ENCODE measurements around the gene GALNT17. TPM values are rescaled to one million over a fixed set of nuclear protein-coding genes. Genes with fewer than 3 reads are reported as not detected.

The GALNT17 gene
- total RNA-seq, 1 donor from 2014 or later, result 2.7 TPM

DNA sequence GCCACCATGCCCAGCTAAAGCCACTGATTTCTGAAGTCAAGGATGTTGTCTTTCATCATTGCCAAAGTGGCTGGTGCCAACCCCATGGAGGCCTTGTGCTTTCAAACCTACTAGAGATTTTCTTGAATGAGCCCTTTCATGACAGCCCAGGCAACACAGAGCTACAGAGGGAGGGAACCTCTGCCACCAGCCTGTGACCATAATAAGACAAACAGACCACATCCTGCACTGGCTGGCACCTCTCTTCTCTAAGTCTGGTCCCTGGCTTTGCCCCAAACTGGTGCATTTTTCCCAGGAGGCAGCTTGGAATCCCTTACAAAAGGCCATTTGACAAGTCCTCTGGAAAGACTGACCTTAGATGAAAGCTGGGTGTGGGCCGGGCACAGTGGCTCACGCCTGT lies 348.8 kb downstream of the GALNT17 start:
- Mint-ChIP-seq H3K27me3 (ENCODE audit: low read depth) (no peaks in the 10 kb centered on the region), H3K9me3 (no peaks in the 10 kb centered on the region), H3K4me1 (no peaks in the 10 kb centered on the region), H3K36me3 (no peaks in the 10 kb centered on the region), H3K27ac (no peak overlapping the region), H3K4me3 (no peak overlapping the region)
- TF ChIP-seq, protein P1, sequence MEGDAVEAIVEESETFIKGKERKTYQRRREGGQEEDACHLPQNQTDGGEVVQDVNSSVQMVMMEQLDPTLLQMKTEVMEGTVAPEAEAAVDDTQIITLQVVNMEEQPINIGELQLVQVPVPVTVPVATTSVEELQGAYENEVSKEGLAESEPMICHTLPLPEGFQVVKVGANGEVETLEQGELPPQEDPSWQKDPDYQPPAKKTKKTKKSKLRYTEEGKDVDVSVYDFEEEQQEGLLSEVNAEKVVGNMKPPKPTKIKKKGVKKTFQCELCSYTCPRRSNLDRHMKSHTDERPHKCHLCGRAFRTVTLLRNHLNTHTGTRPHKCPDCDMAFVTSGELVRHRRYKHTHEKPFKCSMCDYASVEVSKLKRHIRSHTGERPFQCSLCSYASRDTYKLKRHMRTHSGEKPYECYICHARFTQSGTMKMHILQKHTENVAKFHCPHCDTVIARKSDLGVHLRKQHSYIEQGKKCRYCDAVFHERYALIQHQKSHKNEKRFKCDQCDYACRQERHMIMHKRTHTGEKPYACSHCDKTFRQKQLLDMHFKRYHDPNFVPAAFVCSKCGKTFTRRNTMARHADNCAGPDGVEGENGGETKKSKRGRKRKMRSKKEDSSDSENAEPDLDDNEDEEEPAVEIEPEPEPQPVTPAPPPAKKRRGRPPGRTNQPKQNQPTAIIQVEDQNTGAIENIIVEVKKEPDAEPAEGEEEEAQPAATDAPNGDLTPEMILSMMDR (IDR thresholded peaks at IDR 0.05; ENCODE audit: unreplicated experiment), result no peak
- no peak for DNase-seq (ENCODE audit: low spot score in 2 of 2, unreplicated experiment in 2 of 2)

DNA sequence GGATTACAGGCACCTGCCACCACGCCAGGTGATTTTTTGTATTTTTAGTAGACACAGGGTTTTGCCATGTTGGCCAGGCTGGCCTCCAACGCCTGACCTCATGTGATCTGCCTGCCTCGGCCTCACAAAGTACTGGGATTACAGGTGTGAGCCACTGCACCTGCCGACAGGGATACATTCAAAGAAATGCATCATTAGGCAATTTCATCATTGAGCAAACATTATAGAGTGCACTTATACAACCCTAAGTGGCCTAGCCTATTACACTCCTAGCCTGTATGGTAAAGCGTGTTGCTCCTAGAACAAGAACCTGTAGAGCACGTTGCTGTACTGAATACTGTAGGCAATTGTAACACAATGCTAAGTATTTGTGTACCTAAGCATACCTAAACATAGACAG lies 350.3 kb downstream of the GALNT17 start:
- H3K36me3 Mint-ChIP-seq, result no peaks in the 10 kb centered on the region
- no peaks in the 10 kb centered on the region for H3K27me3 Mint-ChIP-seq (ENCODE audit: low read depth)
- H3K27ac Mint-ChIP-seq, result no peak overlapping the region
- no peak for DNase-seq (ENCODE audit: low spot score in 2 of 2, unreplicated experiment in 2 of 2)
- H3K4me3 Mint-ChIP-seq, result no peak overlapping the region
- no peaks in the 10 kb centered on the region for H3K9me3 Mint-ChIP-seq
- no peaks in the 10 kb centered on the region for H3K4me1 Mint-ChIP-seq
- TF ChIP-seq, protein P1 (IDR thresholded peaks at IDR 0.05; ENCODE audit: unreplicated experiment), result no peak

DNA sequence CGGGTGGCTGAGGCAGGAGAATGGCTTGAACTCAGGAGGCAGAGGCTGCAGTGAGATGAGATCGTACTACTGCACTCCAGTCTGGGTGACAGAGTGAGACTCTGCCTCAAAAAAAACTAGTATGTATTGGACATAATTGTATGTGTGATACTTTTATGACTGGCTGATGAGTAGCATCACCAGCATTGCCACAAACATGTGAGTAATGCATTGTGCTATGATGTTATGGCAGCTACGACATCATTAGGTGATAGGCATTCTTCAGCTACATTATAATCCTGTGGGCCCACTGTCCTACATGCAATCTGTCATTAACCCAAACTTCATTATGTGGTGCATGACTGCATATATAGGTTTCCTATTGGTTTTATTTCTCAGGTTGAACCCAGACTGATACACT lies 352.4 kb downstream of the GALNT17 start:
- no peaks in the 10 kb centered on the region for H3K9me3 Mint-ChIP-seq
- H3K4me1 Mint-ChIP-seq, result no peaks in the 10 kb centered on the region
- H3K36me3 Mint-ChIP-seq, result no peaks in the 10 kb centered on the region
- DNase-seq (ENCODE audit: low spot score in 2 of 2, unreplicated experiment in 2 of 2), result no peak
- no peak overlapping the region for H3K27ac Mint-ChIP-seq
- H3K4me3 Mint-ChIP-seq, result no peak overlapping the region
- TF ChIP-seq, protein P1 (IDR thresholded peaks at IDR 0.05; ENCODE audit: unreplicated experiment), result no peak
- no peaks in the 10 kb centered on the region for H3K27me3 Mint-ChIP-seq (ENCODE audit: low read depth)

DNA sequence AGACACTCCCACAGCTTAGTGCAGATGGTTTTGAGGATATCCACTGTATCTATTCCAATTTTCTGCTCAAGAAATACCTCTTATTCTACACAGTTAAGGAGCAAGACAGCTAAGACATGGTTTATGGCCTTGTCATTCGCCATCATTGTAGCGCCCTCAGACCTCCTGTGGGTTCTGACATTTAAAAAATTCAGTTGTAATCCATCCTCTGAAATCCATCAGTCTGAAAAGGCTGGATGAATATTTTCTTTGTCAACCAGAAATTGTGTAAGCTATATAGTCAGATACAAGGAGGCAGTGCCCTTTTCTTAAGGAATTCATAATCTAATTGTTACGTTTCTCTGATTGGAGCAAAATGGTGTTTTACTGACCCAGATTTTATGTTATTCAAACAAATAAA lies 353.6 kb downstream of the GALNT17 start:
- H3K36me3 Mint-ChIP-seq, result no peaks in the 10 kb centered on the region
- H3K9me3 Mint-ChIP-seq, result no peaks in the 10 kb centered on the region
- H3K27me3 Mint-ChIP-seq (ENCODE audit: low read depth), result no peaks in the 10 kb centered on the region
- TF ChIP-seq, protein P1 (IDR thresholded peaks at IDR 0.05; ENCODE audit: unreplicated experiment), result no peak
- H3K27ac Mint-ChIP-seq, result no peak overlapping the region
- H3K4me1 Mint-ChIP-seq, result no peaks in the 10 kb centered on the region
- H3K4me3 Mint-ChIP-seq, result no peak overlapping the region
- no peak for DNase-seq (ENCODE audit: low spot score in 2 of 2, unreplicated experiment in 2 of 2)

DNA sequence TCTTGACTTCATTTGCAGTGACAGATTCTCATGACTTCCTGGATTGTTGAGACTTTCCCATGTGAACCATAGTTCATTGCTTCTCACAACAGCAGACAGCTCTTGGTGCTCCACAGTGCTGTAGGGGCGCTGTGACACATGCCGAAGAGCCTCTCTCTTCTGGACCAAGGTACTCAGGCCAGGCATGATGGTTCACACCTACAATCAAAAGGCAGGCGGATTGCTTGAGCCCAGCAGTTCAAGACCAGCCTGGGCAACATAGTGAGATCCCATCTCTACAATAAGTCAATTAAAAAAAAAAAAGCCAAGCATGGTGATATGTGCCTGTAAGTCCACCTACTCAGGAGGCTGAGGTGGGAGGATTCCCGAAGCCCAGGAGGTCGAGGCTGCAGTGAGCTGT lies 354.5 kb downstream of the GALNT17 start:
- DNase-seq (ENCODE audit: low spot score in 2 of 2, unreplicated experiment in 2 of 2), result no peak
- no peaks in the 10 kb centered on the region for H3K27me3 Mint-ChIP-seq (ENCODE audit: low read depth)
- H3K4me3 Mint-ChIP-seq, result no peak overlapping the region
- TF ChIP-seq, protein P1 (IDR thresholded peaks at IDR 0.05; ENCODE audit: unreplicated experiment), result no peak
- no peaks in the 10 kb centered on the region for H3K9me3 Mint-ChIP-seq
- no peak overlapping the region for H3K27ac Mint-ChIP-seq
- H3K4me1 Mint-ChIP-seq, result peaks cover 4% of the 10 kb centered on the region
- no peaks in the 10 kb centered on the region for H3K36me3 Mint-ChIP-seq
